ENCODE data around the gene TRAF6. TPM values are rescaled to one million over a fixed set of nuclear protein-coding genes. Genes with fewer than 3 reads are reported as not detected.

TRAF6 gene
- total and polyA plus RNA-seq, 2 of the 13 experiments (the other 11 are each of a cell fraction or from before 2014, with no cell fraction given), result 3.3 to 5.9 TPM

DNA sequence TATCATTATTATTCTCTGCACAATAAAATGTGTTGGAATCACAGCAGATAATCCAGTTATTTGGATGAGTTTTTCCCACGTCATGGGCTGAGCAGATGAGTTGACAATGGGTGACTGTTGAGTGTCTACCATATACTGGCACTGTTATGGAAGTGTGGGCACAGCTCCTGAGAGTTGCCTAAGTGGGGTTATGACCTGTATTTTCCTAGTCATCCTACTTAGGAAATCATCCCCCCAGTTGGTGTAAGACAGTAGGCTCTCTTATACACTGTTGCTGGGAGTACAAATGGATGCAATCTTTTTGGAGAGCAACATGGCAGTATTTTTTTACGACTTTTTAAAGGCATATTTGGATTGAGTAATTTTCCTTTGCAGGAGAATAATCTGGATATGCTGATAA is 66.4 kb downstream of the TRAF6 start:
- FAIRE-seq (no peak), DNase-seq (ENCODE audit: low spot score) (no peak), ATAC-seq (no peak)
- no TSS peak for BruUV-seq (replicated peaks)
- no peak overlapping the region for H2AFZ ChIP-seq (ENCODE audit: low read length)
- CTCF ChIA-PET (ENCODE audit: low intra/inter-chr PET ratio, low total read pairs), result no interaction called here
- POLR2A ChIA-PET, result no interaction called here
- H3K9me3 ChIP-seq (ENCODE audit: low read length), result no peaks in the 10 kb centered on the region
- 0 out of 2 replicates have a peak, but pooled peaks have one; percentile 25 for TF ChIP-seq CREB1 (IDR thresholded peaks at IDR 0.05)
- no peak for TF ChIP-seq CREB1 (CRISPR knock-in tag; IDR thresholded peaks at IDR 0.05)
- no peak for TF ChIP-seq KMT2A (CRISPR knock-in tag; IDR thresholded peaks at IDR 0.05)
- H3K36me3 ChIP-seq (replicated peaks in 1 of 2; ENCODE audit: control insufficient read depth in 1 of 2, insufficient read depth in 2 of 2, low read length in 2 of 2), result no peaks in the 10 kb centered on the region
- H3K27ac ChIP-seq (ENCODE audit: extremely low read length, insufficient read depth, low read length), result no peak overlapping the region
- 0% methylated on average over 2 of the region's 2 CpGs for WGBS (ENCODE audit: low lambda C conversion rate)
- H3K27me3 ChIP-seq (ENCODE audit: control insufficient read depth in 1 of 2, insufficient read depth in 2 of 2, low read length in 2 of 2), result no peaks in the 10 kb centered on the region
- H3K4me2 ChIP-seq (ENCODE audit: low read depth, low read length), result no peak overlapping the region
- intact Hi-C loops (cut with micrococcal nuclease; ENCODE audit: unreplicated experiment), result no loop called here
- H3K4me3 ChIP-seq (replicated peaks in 1 of 3; ENCODE audit: insufficient read depth in 1 of 3, low read depth in 2 of 3, low read length in 3 of 3), result no peak overlapping the region
- H3K9ac ChIP-seq (ENCODE audit: insufficient read depth, low read depth, low read length), result no peak overlapping the region
- in situ Hi-C loops (cut with HindIII; ENCODE audit: extremely low pct_ligation_motif_present, low pct_unique_long_range_greater_than_20kb), result no loop called here
- no peaks in the 10 kb centered on the region for H3K4me1 ChIP-seq (ENCODE audit: insufficient read depth, low read length)
- no peaks in the 10 kb centered on the region for H3K79me2 ChIP-seq (ENCODE audit: insufficient read depth, low read length)
- no peaks in the 10 kb centered on the region for H4K20me1 ChIP-seq (ENCODE audit: insufficient read depth, low read length)

DNA sequence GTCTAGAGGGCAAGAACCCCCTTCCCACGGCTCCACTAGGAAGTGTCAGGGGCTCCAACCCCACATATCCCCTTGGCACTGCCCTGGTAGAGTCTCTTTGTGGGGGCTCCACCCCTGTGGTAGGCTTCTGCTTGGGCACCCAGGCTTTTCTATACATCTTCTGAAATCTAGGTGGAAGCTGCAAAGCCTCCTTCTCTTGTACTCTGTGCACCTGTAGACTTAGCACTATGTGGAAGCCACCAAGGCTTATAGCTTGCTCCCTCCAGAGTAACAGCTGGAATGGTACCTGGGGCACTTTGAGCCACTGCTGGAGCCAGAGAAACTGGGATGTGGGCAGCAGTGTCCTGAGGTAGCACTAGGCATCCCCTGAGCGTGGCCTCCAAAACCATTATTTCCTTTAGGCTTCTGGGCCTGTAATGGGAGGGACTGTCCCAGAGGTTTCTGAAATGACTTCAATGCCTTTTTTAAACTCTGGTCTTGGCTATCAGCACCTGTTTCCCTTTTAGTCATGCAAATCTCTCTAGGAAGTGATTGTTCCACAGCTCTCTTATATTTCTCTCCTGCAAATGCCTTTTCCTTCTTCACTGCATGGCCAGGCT is 68.4 kb downstream of the TRAF6 start:
- ATAC-seq (no peak), DNase-seq (ENCODE audit: low spot score) (no peak), FAIRE-seq (no peak)
- TF ChIP-seq RORA (CRISPR knock-in tag; IDR thresholded peaks at IDR 0.05), result no peak
- TF ChIP-seq JDP2 (CRISPR knock-in tag; IDR thresholded peaks at IDR 0.05; ENCODE audit: borderline replicate concordance), result no peak
- TF ChIP-seq ZC3H13 (CRISPR knock-in tag; IDR thresholded peaks at IDR 0.05), result no peak
- no peak for TF ChIP-seq ZNF235 (CRISPR knock-in tag; IDR thresholded peaks at IDR 0.05; ENCODE audit: borderline replicate concordance)
- TF ChIP-seq ZNF816 (CRISPR knock-in tag; IDR thresholded peaks at IDR 0.05; ENCODE audit: borderline replicate concordance), result no peak
- no peak for TF ChIP-seq ZNF30 (CRISPR knock-in tag; IDR thresholded peaks at IDR 0.05)
- TF ChIP-seq NAIF1 (CRISPR knock-in tag; IDR thresholded peaks at IDR 0.05; ENCODE audit: borderline replicate concordance), result no peak
- TF ChIP-seq MXI1 (IDR thresholded peaks at IDR 0.05; ENCODE audit: borderline replicate concordance, low read depth, low read length), result no peak
- TF ChIP-seq TARDBP (CRISPR knock-in tag; IDR thresholded peaks at IDR 0.05), result no peak
- no peak for TF ChIP-seq BCL6 (CRISPR knock-in tag; IDR thresholded peaks at IDR 0.05)
- TF ChIP-seq, protein P1, sequence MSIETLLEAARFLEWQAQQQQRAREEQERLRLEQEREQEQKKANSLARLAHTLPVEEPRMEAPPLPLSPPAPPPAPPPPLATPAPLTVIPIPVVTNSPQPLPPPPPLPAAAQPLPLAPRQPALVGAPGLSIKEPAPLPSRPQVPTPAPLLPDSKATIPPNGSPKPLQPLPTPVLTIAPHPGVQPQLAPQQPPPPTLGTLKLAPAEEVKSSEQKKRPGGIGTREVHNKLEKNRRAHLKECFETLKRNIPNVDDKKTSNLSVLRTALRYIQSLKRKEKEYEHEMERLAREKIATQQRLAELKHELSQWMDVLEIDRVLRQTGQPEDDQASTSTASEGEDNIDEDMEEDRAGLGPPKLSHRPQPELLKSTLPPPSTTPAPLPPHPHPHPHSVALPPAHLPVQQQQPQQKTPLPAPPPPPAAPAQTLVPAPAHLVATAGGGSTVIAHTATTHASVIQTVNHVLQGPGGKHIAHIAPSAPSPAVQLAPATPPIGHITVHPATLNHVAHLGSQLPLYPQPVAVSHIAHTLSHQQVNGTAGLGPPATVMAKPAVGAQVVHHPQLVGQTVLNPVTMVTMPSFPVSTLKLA (IDR thresholded peaks at IDR 0.05), result no peak
- TF ChIP-seq ZNF878 (CRISPR knock-in tag; IDR thresholded peaks at IDR 0.05), result no peak
- no peak for TF ChIP-seq TGIF2 (CRISPR knock-in tag; IDR thresholded peaks at IDR 0.05)
- TF ChIP-seq ZNF616 (CRISPR knock-in tag; IDR thresholded peaks at IDR 0.05; ENCODE audit: low read depth), result no peak
- no peak for TF ChIP-seq ATF7 (IDR thresholded peaks at IDR 0.05)
- TF ChIP-seq ATF7 (CRISPR knock-in tag; IDR thresholded peaks at IDR 0.05), result no peak
- TF ChIP-seq TAF15 (IDR thresholded peaks at IDR 0.05; ENCODE audit: low read depth, low read length, poor library complexity, severe bottlenecking), result no peak
- TF ChIP-seq HMG20B (CRISPR knock-in tag; conservative IDR thresholded peaks at IDR 0.05), result no peak
- no peak for TF ChIP-seq AKAP8 (CRISPR knock-in tag; IDR thresholded peaks at IDR 0.05)
- WGBS (ENCODE audit: low lambda C conversion rate), result 25% methylated on average over 1 of the region's 2 CpGs
- no peak overlapping the region for H2AFZ ChIP-seq (ENCODE audit: low read length)
- no peak overlapping the region for H3K4me3 ChIP-seq (replicated peaks in 1 of 3; ENCODE audit: insufficient read depth in 1 of 3, low read depth in 2 of 3, low read length in 3 of 3)
- H3K36me3 ChIP-seq (replicated peaks in 1 of 2; ENCODE audit: control insufficient read depth in 1 of 2, insufficient read depth in 2 of 2, low read length in 2 of 2), result no peaks in the 10 kb centered on the region
- H3K27me3 ChIP-seq (ENCODE audit: control insufficient read depth in 1 of 2, insufficient read depth in 2 of 2, low read length in 2 of 2), result no peaks in the 10 kb centered on the region
- ChIA-PET POLR2A (no interaction called here), CTCF (ENCODE audit: low intra/inter-chr PET ratio, low total read pairs) (no interaction called here)
- no peaks in the 10 kb centered on the region for H4K20me1 ChIP-seq (ENCODE audit: insufficient read depth, low read length)
- H3K27ac ChIP-seq (ENCODE audit: extremely low read length, insufficient read depth, low read length), result no peak overlapping the region
- H3K79me2 ChIP-seq (ENCODE audit: insufficient read depth, low read length), result no peaks in the 10 kb centered on the region
- in situ Hi-C loops (cut with HindIII; ENCODE audit: extremely low pct_ligation_motif_present, low pct_unique_long_range_greater_than_20kb) (no loop called here), intact Hi-C loops (cut with micrococcal nuclease; ENCODE audit: unreplicated experiment) (no loop called here)
- no peak overlapping the region for H3K9ac ChIP-seq (ENCODE audit: insufficient read depth, low read depth, low read length)
- no peak overlapping the region for H3K4me2 ChIP-seq (ENCODE audit: low read depth, low read length)
- no TSS peak for BruUV-seq (replicated peaks)
- no peaks in the 10 kb centered on the region for H3K9me3 ChIP-seq (ENCODE audit: low read length)
- H3K4me1 ChIP-seq (ENCODE audit: insufficient read depth, low read length), result no peaks in the 10 kb centered on the region

Measured in HepG2 (cell line).